Esophagus muscularis mucosa (tissue), 4 donors: Measurements from ENCODE around the gene SHH. TPM values are rescaled to one million over a fixed set of nuclear protein-coding genes. Genes with fewer than 3 reads are reported as not detected.

Experiments
- DNase-seq: peaks from one replicate; pipeline ENCODE4 v3.0.0-alpha.2; 2017; ENCODE audit errors: extremely low spot score
- H3K27ac ChIP-seq, 4 donors: fragments of 200-600 bp; sonication (generic); replicated peaks in 1 of 4; 1 replicate in 3 of 4; 2 replicates in 1 of 4; pipeline ENCODE4 v1.5.1; 2016 to 2019; ENCODE audit warnings: mild to moderate bottlenecking in 1 of 4
- H3K27me3 ChIP-seq, 4 donors: fragments of 200-600 bp; sonication (generic); one replicate each; pipeline versions ENCODE4 v1.5.1 to v1.6.0; 2016 to 2019
- H3K36me3 ChIP-seq, 4 donors: fragments of 200-600 bp; sonication (generic); one replicate each; pipeline ENCODE4 v1.5.1; 2016 to 2019
- H3K4me1 ChIP-seq, 4 donors: fragments of 200-600 bp; sonication (generic); one replicate each; pipeline ENCODE4 v1.5.1; 2016 to 2019
- H3K4me3 ChIP-seq, 4 donors: fragments of 200-600 bp; sonication (generic); 1 replicate in 2 of 4; 2 replicates in 2 of 4; pipeline ENCODE4 v1.5.1; 2016 to 2019; ENCODE audit warnings: mild to moderate bottlenecking in 4 of 4, moderate library complexity in 1 of 4
- H3K9me3 ChIP-seq, 4 donors: fragments of 200-600 bp; sonication (generic); 1 replicate in 3 of 4; 2 replicates in 1 of 4; pipeline ENCODE4 v1.5.1; 2016 to 2019
- CTCF ChIP-seq, 3 experiments: fragments of 200-600 bp in 2 of 3; fragments of 450-650 bp in 1 of 3; sonication (generic) in 2 of 3; IDR thresholded peaks; one replicate each; pipeline ENCODE4 v1.5.1; 2017 to 2019; ENCODE audit warnings: antibody characterized with exemption in 3 of 3, mild to moderate bottlenecking in 2 of 3, moderate library complexity in 1 of 3
- EP300 ChIP-seq: sonication (generic); formaldehyde crosslinking; IDR thresholded peaks from one replicate; pipeline ENCODE4 v1.6.1; 2017; ENCODE audit warnings: antibody characterized with exemption
- POLR2A ChIP-seq: fragments of 450-650 bp; IDR thresholded peaks from one replicate; pipeline ENCODE4 v1.6.1; 2017; ENCODE audit warnings: antibody characterized with exemption, moderate library complexity, mild to moderate bottlenecking, low read depth
- POLR2AphosphoS5 ChIP-seq, 2 donors: sonication (generic); formaldehyde crosslinking; IDR thresholded peaks; one replicate each; pipeline ENCODE4 v1.6.1; 2017; ENCODE audit warnings: antibody characterized with exemption in 2 of 2
- WGBS: methylation state at CpG from one replicate; pipeline ENCODE4 v1.1.5; 2018; 5-methylcytosine and 5-hydroxymethylcytosine counted together
- intact Hi-C: fragments of 100-400 bp; cut with DNase I; formaldehyde crosslinking; loops from one replicate; pipeline ENCODE4 v1.15.1; 2023
- total RNA-seq, 4 donors: library from RNA; depleted of rRNA; stranded (reverse); fragments of >200 nt; gene quantifications; one replicate each; pipeline versions ENCODE4 v1.1.0 to v1.2.1, GENCODE V29; 2016

The SHH gene
- total RNA-seq, 4 donors from 2014 or later, result not detected

GRCh38 chr7:155764438-155764793 lies 47.8 kb downstream of the SHH start:
- Histone ChIP-seq H3K9me3 (no peaks in the 10 kb centered on the region), H3K4me1 (peaks cover 24 to 35% (median 27%) of the 10 kb centered on the region in 4 donors), H3K27me3 (no peaks in the 10 kb centered on the region), H3K36me3 (peaks cover 21 to 63% (median 53%) of the 10 kb centered on the region in 4 donors), H3K4me3 (no peak overlapping the region), H3K27ac (peak overlapping the region in 1 of 4 donors; percentile 19)
- TF ChIP-seq POLR2A (no peak), CTCF (IDR thresholded peaks at IDR 0.05) (no peak), POLR2AphosphoS5 (IDR thresholded peaks at IDR 0.05) (no peak), EP300 (no peak)
- intact Hi-C loops, result loop anchor here (10.0 kb wide), 1 partner anchor 840 kb away; no protein-coding TSS in a partner anchor
- WGBS, result 74% methylated on average over 7 of the region's 7 CpGs
- DNase-seq, result no peak

- Histone ChIP-seq H3K36me3 (peaks cover 17 to 59% (median 49%) of the 10 kb centered on the region in 4 donors), H3K27me3 (no peaks in the 10 kb centered on the region), H3K27ac (peak overlapping the region in 2 of 4 donors; percentile 14 to 19), H3K4me3 (no peak overlapping the region), H3K4me1 (peaks cover 21 to 33% (median 27%) of the 10 kb centered on the region in 4 donors), H3K9me3 (no peaks in the 10 kb centered on the region)
- intact Hi-C loops, result loop anchor here (10.0 kb wide), 1 partner anchor 839 kb away; no protein-coding TSS in a partner anchor
- WGBS, result 45% methylated on average over 15 of the region's 27 CpGs
- no peak for DNase-seq
- TF ChIP-seq POLR2AphosphoS5 (IDR thresholded peaks at IDR 0.05) (peak in 1 of 2 donors; percentile 13), CTCF (IDR thresholded peaks at IDR 0.05) (no peak)
These were observed 48.4 kb downstream of the SHH start for GRCh38 chr7:155763691-155764437.

- no peak overlapping the region for H3K4me3 ChIP-seq
- no peaks in the 10 kb centered on the region for H3K9me3 ChIP-seq
- intact Hi-C loops, result loop anchor here (10.0 kb wide), 1 partner anchor 838 kb away; no protein-coding TSS in a partner anchor
- DNase-seq, result no peak
- peaks cover 17 to 56% (median 49%) of the 10 kb centered on the region in 4 donors for H3K36me3 ChIP-seq
- H3K27ac ChIP-seq, result no peak overlapping the region
- peaks cover 21 to 33% (median 27%) of the 10 kb centered on the region in 4 donors for H3K4me1 ChIP-seq
- WGBS, result 94% methylated on average over 10 of the region's 10 CpGs
- no peak for TF ChIP-seq CTCF (IDR thresholded peaks at IDR 0.05)
- TF ChIP-seq POLR2AphosphoS5 (IDR thresholded peaks at IDR 0.05), result no peak
- TF ChIP-seq EP300, result no peak
- no peak for TF ChIP-seq POLR2A
- no peaks in the 10 kb centered on the region for H3K27me3 ChIP-seq
These were observed 49.1 kb downstream of the SHH start for GRCh38 chr7:155763122-155763521.

GRCh38 chr7:155762655-155763054 lies 49.6 kb downstream of the SHH start:
- peaks cover 17 to 51% (median 45%) of the 10 kb centered on the region in 4 donors for H3K36me3 ChIP-seq
- intact Hi-C loops, result loop anchor here (10.0 kb wide), 1 partner anchor 838 kb away; no protein-coding TSS in a partner anchor
- H3K27me3 ChIP-seq, result no peaks in the 10 kb centered on the region
- peaks cover 21 to 33% (median 27%) of the 10 kb centered on the region in 4 donors for H3K4me1 ChIP-seq
- H3K27ac ChIP-seq, result no peak overlapping the region
- no peak overlapping the region for H3K4me3 ChIP-seq
- H3K9me3 ChIP-seq, result no peaks in the 10 kb centered on the region
- 50% methylated on average over 8 of the region's 10 CpGs for WGBS
- no peak for DNase-seq
- TF ChIP-seq POLR2A (no peak), CTCF (IDR thresholded peaks at IDR 0.05) (no peak), POLR2AphosphoS5 (IDR thresholded peaks at IDR 0.05) (no peak), EP300 (no peak)
